ENCODE data around the gene PIK3R3. TPM values are rescaled to one million over a fixed set of nuclear protein-coding genes. Genes with fewer than 3 reads are reported as not detected.

PIK3R3 gene
- total and polyA plus RNA-seq, 2 experiments from 2014 or later, result 6.4 to 11.5 TPM

DNA sequence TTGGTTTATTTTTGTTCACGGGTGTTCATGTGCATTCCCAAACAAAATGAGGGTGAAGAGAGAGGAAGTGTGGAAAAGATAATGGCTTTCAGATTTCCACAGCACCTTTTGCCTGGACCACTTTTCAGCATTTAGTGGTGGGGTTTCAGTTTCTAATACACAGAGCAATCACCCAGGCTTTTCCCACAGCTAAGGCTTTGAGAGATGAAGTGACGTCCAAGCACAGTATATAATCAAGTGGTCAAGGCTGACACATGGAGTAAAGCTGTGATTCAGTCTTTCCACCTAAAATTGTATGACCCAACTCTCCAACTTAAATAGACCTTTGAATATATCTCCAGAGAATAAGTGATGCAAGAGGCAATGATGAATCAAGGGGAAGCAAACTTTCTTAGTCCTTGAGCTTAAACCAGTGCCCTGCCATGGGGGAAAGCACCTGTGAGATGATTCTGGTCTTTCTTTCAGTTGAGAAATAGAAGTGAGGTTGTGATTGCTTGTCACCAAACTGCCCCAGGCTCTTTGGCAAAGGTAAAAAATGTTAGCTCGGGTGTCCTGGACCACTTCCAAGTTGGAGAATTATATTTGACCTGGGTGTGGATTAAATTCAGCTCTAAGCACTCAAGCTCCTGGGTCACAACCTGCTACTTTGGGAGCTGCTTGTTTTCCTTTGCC, 2.4 kb upstream of the PIK3R3 start:
- no peaks in the 10 kb centered on the region for H3K9me3 ChIP-seq (ENCODE audit: low read depth)
- H3K27ac ChIP-seq, result peak overlapping the region; percentile 0
- no peak overlapping the region for H3K4me3 ChIP-seq
- DNase-seq (ENCODE audit: low read depth in 1 of 2, low spot score in 1 of 2), result peak in 1 of 2 donors; percentile 76
- no peaks in the 10 kb centered on the region for H3K36me3 ChIP-seq
- no peaks in the 10 kb centered on the region for H3K27me3 ChIP-seq
- no peak for TF ChIP-seq CTCF (IDR thresholded peaks at IDR 0.05; ENCODE audit: low read depth, low read length)
- peaks cover 15% of the 10 kb centered on the region for H3K4me1 ChIP-seq (ENCODE audit: low read depth)

- H3K27me3 ChIP-seq, result no peaks in the 10 kb centered on the region
- TF ChIP-seq CTCF (IDR thresholded peaks at IDR 0.05; ENCODE audit: low read depth, low read length), result no peak
- peak overlapping the region; percentile 100 for H3K27ac ChIP-seq
- no peaks in the 10 kb centered on the region for H3K9me3 ChIP-seq (ENCODE audit: low read depth)
- no peak for DNase-seq (ENCODE audit: low read depth in 1 of 2, low spot score in 1 of 2)
- peaks cover 19% of the 10 kb centered on the region for H3K4me1 ChIP-seq (ENCODE audit: low read depth)
- no peaks in the 10 kb centered on the region for H3K36me3 ChIP-seq
- peak overlapping the region; percentile 94 for H3K4me3 ChIP-seq
Observed at GRCh38 chr1:46133781-46134350, 1.4 kb upstream of the PIK3R3 start.

GRCh38 chr1:46133181-46133658, 791 bp upstream of the PIK3R3 start:
- Histone ChIP-seq H3K4me3 (peak overlapping the region; percentile 94), H3K4me1 (ENCODE audit: low read depth) (peaks cover 19% of the 10 kb centered on the region), H3K27ac (peak overlapping the region; percentile 100), H3K27me3 (no peaks in the 10 kb centered on the region), H3K9me3 (ENCODE audit: low read depth) (no peaks in the 10 kb centered on the region), H3K36me3 (no peaks in the 10 kb centered on the region)
- peak in 1 of 2 donors; percentile 77 for DNase-seq (ENCODE audit: low read depth in 1 of 2, low spot score in 1 of 2)
- no peak for TF ChIP-seq CTCF (IDR thresholded peaks at IDR 0.05; ENCODE audit: low read depth, low read length)

DNA sequence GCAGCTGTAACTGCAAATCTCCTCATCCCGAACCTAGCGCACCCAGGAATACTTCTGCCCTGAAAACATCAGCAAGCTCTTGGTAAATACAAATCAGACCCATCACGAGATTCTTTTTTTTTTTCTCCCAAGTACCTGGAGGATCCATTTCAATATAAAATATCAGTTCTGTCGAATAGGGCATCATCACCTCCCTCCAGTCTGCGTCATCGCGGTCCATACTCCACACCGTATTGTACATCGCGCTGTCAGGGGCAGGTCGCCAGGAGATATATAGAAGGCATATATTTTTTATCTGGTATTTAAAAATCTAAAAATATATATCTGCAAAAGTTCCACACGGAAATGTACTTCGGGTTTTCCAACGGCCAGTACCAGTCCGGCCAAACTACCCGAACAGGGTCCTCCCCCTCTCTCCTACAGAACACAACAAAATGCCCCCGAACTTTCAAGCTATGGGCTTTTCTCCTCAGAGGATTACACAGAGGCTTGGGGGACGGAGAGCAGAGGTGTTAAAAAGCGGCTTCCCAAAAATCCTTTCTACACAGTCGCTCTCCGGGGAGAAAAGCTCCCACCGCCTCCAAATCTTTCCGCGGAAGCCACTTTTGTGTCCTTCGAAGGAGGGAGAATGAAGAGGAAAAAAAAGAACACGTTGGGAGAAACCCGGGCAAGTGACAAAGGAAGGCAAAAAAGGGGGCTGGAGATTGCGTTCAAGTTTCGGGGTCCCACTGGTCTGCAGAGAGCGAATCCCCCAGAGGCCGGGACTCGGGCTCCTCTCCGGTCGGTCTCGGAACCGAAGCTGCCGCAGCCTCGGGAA, 509 bp downstream of the PIK3R3 start:
- H3K36me3 ChIP-seq, result no peaks in the 10 kb centered on the region
- H3K27me3 ChIP-seq, result no peaks in the 10 kb centered on the region
- peak in 1 of 2 donors; percentile 25 for DNase-seq (ENCODE audit: low read depth in 1 of 2, low spot score in 1 of 2)
- peak overlapping the region; percentile 94 for H3K4me3 ChIP-seq
- H3K4me1 ChIP-seq (ENCODE audit: low read depth), result peaks cover 19% of the 10 kb centered on the region
- H3K27ac ChIP-seq, result peak overlapping the region; percentile 100
- no peak for TF ChIP-seq CTCF (IDR thresholded peaks at IDR 0.05; ENCODE audit: low read depth, low read length)
- H3K9me3 ChIP-seq (ENCODE audit: low read depth), result no peaks in the 10 kb centered on the region

GRCh38 chr1:46131093-46131492, 1.3 kb downstream of the PIK3R3 start:
- no peak for DNase-seq (ENCODE audit: low read depth in 1 of 2, low spot score in 1 of 2)
- Histone ChIP-seq H3K9me3 (ENCODE audit: low read depth) (no peaks in the 10 kb centered on the region), H3K4me3 (peak overlapping the region; percentile 94), H3K27me3 (no peaks in the 10 kb centered on the region), H3K36me3 (no peaks in the 10 kb centered on the region), H3K27ac (no peak overlapping the region), H3K4me1 (ENCODE audit: low read depth) (peaks cover 19% of the 10 kb centered on the region)
- no peak for TF ChIP-seq CTCF (IDR thresholded peaks at IDR 0.05; ENCODE audit: low read depth, low read length)

All from cardiac muscle cell (in vitro differentiated cells and primary cell).